ENCODE results near the gene FGF7.

DNA sequence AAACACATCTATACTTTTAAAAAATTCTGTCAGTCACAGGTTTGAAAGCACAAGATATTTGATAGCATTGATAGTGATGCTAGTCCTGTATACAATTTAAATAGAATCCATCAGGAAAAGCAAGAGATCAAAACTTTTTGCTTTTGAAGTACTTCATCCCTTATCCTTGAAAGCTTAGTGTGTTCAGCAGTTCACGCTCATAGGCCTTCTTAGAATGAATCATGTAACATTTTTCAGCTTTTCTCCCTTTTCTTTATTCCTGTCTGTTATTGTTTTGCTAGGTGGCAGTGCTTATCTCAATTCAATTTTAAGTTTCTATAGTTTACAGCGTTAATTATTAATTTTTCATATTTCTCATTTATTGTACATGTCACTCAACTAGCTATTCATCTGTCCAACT, 69.1 kb downstream of the FGF7 start:
- TF ChIP-seq, protein P1, sequence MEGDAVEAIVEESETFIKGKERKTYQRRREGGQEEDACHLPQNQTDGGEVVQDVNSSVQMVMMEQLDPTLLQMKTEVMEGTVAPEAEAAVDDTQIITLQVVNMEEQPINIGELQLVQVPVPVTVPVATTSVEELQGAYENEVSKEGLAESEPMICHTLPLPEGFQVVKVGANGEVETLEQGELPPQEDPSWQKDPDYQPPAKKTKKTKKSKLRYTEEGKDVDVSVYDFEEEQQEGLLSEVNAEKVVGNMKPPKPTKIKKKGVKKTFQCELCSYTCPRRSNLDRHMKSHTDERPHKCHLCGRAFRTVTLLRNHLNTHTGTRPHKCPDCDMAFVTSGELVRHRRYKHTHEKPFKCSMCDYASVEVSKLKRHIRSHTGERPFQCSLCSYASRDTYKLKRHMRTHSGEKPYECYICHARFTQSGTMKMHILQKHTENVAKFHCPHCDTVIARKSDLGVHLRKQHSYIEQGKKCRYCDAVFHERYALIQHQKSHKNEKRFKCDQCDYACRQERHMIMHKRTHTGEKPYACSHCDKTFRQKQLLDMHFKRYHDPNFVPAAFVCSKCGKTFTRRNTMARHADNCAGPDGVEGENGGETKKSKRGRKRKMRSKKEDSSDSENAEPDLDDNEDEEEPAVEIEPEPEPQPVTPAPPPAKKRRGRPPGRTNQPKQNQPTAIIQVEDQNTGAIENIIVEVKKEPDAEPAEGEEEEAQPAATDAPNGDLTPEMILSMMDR (conservative IDR thresholded peaks at IDR 0.05), result no peak
- TF ChIP-seq ZFX (IDR thresholded peaks at IDR 0.05), result no peak
